Right atrium auricular region (tissue), 2 donors: ENCODE results near the gene DCHS1. TPM values are rescaled to one million over a fixed set of nuclear protein-coding genes. Genes with fewer than 3 reads are reported as not detected.

Experiments used
- DNase-seq: peaks from one replicate; pipeline ENCODE4 v3.0.0-alpha.2; 2019; ENCODE audit warnings: low spot score
- H3K27ac ChIP-seq, 2 donors: fragments of 200-600 bp; sonication (generic); 1 replicate in 1 of 2; 2 replicates in 1 of 2; pipeline ENCODE4 v1.5.1; 2016 to 2019
- H3K27me3 ChIP-seq, 2 donors: fragments of 200-600 bp; sonication (generic); one replicate each; pipeline versions ENCODE4 v1.5.1 to v1.6.0; 2017 to 2019
- H3K36me3 ChIP-seq: fragments of 200-600 bp; sonication (generic); one replicate; pipeline ENCODE4 v1.5.1; 2016
- H3K4me1 ChIP-seq, 2 donors: fragments of 200-600 bp; sonication (generic); one replicate each; pipeline versions ENCODE4 v1.5.1 to v1.6.0; 2017 to 2019
- H3K4me3 ChIP-seq, 2 donors: fragments of 200-600 bp; sonication (generic); 1 replicate in 1 of 2; 2 replicates in 1 of 2; pipeline ENCODE4 v1.5.1; 2017 to 2019; ENCODE audit warnings: mild to moderate bottlenecking in 1 of 2, moderate library complexity in 1 of 2
- H3K9me3 ChIP-seq, 2 donors: fragments of 200-600 bp; sonication (generic); one replicate each; pipeline ENCODE4 v1.5.1; 2019
- CTCF ChIP-seq, 2 donors: fragments of 200-600 bp; sonication (generic); IDR thresholded peaks; one replicate each; pipeline ENCODE4 v1.5.1; 2019; ENCODE audit warnings: antibody characterized with exemption in 2 of 2
- total RNA-seq, 2 donors: library from RNA; depleted of rRNA; stranded (reverse); fragments of >200 nt; gene quantifications; one replicate each; pipeline ENCODE4 v1.1.0, GENCODE V29; 2016

Gene DCHS1
- total RNA-seq, 2 donors from 2014 or later, result 9.3 to 23.0 TPM

- peaks cover 43% of the 10 kb centered on the region for H3K36me3 ChIP-seq
- H3K27me3 ChIP-seq, result no peaks in the 10 kb centered on the region
- H3K4me3 ChIP-seq, result no peak overlapping the region
- H3K9me3 ChIP-seq, result no peaks in the 10 kb centered on the region
- no peak for TF ChIP-seq CTCF (IDR thresholded peaks at IDR 0.05)
- peaks cover 0 to 31% of the 10 kb centered on the region in 2 donors for H3K4me1 ChIP-seq
- no peak for DNase-seq
- no peak overlapping the region for H3K27ac ChIP-seq
Measured at GRCh38 chr11:6631361-6631890, 24.2 kb downstream of the DCHS1 start.

GRCh38 chr11:6630632-6631291 is 24.8 kb downstream of the DCHS1 start:
- Histone ChIP-seq H3K4me1 (peaks cover 0 to 25% of the 10 kb centered on the region in 2 donors), H3K27ac (no peak overlapping the region), H3K9me3 (no peaks in the 10 kb centered on the region), H3K4me3 (no peak overlapping the region), H3K36me3 (peaks cover 50% of the 10 kb centered on the region), H3K27me3 (no peaks in the 10 kb centered on the region)
- no peak for DNase-seq
- no peak for TF ChIP-seq CTCF (IDR thresholded peaks at IDR 0.05)

GRCh38 chr11:6629892-6630631 is 25.5 kb downstream of the DCHS1 start:
- H3K27ac ChIP-seq, result no peak overlapping the region
- DNase-seq, result no peak
- TF ChIP-seq CTCF (IDR thresholded peaks at IDR 0.05), result no peak
- no peaks in the 10 kb centered on the region for H3K9me3 ChIP-seq
- peaks cover 0 to 18% of the 10 kb centered on the region in 2 donors for H3K4me1 ChIP-seq
- no peak overlapping the region for H3K4me3 ChIP-seq
- peaks cover 57% of the 10 kb centered on the region for H3K36me3 ChIP-seq
- H3K27me3 ChIP-seq, result no peaks in the 10 kb centered on the region

- Histone ChIP-seq H3K27me3 (no peaks in the 10 kb centered on the region), H3K36me3 (peaks cover 60% of the 10 kb centered on the region), H3K9me3 (no peaks in the 10 kb centered on the region), H3K4me3 (no peak overlapping the region), H3K27ac (no peak overlapping the region), H3K4me1 (peaks cover 0 to 13% of the 10 kb centered on the region in 2 donors)
- TF ChIP-seq CTCF (IDR thresholded peaks at IDR 0.05), result no peak
- no peak for DNase-seq
Measured at GRCh38 chr11:6629573-6629891, 26.1 kb downstream of the DCHS1 start.

- Histone ChIP-seq H3K4me1 (peaks cover 0 to 6% of the 10 kb centered on the region in 2 donors), H3K27me3 (no peaks in the 10 kb centered on the region), H3K36me3 (peaks cover 57% of the 10 kb centered on the region), H3K4me3 (no peak overlapping the region), H3K27ac (no peak overlapping the region), H3K9me3 (no peaks in the 10 kb centered on the region)
- no peak for TF ChIP-seq CTCF (IDR thresholded peaks at IDR 0.05)
- no peak for DNase-seq
Measured at GRCh38 chr11:6628526-6628925, 27.1 kb downstream of the DCHS1 start.
